Right lung (tissue), 5 donors: Measurements from ENCODE around the gene MRPL46. TPM values are rescaled to one million over a fixed set of nuclear protein-coding genes. Genes with fewer than 3 reads are reported as not detected.
"Not testable (repeated sequence)": the region's sequence is repeated elsewhere in the genome, so short reads cannot be mapped to it uniquely, and the experiment has no call there.

Experiments
- DNase-seq, 2 donors: peaks; one replicate each; pipeline ENCODE4 v3.0.0-alpha.2; 2013
- polyA plus RNA-seq, 5 donors: library from polyadenylated mRNA; unstranded; fragments of 120-200 nt; gene quantifications; one replicate each; pipeline versions ENCODE4 v1.2.1 to v1.2.3, GENCODE V29; 2013; ENCODE audit warnings: inconsistent platforms in 1 of 5, low replicate concordance in 1 of 5; ENCODE audit not compliant: insufficient read length in 5 of 5, insufficient read depth in 1 of 5

MRPL46 gene
- polyA plus RNA-seq, 5 donors: 18.3 to 25.5 (median 24.1) TPM

- no peak for DNase-seq
Measured at GRCh38 chr15:88482263-88482662, 15.1 kb upstream of the MRPL46 start.

- DNase-seq: no peak
Measured at GRCh38 chr15:88480981-88481380, 13.8 kb upstream of the MRPL46 start.

DNA sequence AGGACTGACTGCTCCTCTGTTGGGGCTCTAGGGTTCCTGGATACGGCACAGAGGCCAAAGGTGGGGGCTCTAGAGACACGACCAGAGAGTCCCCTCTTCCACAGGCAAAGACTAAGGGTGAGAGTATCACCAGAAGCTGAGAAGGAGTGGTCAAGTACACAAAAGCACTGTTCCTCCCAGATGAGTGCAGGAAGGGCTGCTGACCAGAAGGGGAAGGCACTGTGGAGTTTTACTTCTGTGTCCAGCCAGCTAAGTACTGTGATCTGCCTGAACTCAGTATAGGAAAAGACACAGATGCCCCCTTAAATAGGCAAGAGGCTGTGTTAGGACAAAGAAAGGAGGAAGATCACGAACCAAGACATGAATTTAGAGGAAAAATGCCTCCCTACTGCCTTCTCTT lies 12.0 kb upstream of the MRPL46 start:
- DNase-seq: no peak

- no peak for DNase-seq
Measured at GRCh38 chr15:88477904-88478303, 10.7 kb upstream of the MRPL46 start.

GRCh38 chr15:88477126-88477525 lies 9.9 kb upstream of the MRPL46 start:
- DNase-seq: no peak

- no peak for DNase-seq
Measured at GRCh38 chr15:88476635-88477060, 9.5 kb upstream of the MRPL46 start.

DNA sequence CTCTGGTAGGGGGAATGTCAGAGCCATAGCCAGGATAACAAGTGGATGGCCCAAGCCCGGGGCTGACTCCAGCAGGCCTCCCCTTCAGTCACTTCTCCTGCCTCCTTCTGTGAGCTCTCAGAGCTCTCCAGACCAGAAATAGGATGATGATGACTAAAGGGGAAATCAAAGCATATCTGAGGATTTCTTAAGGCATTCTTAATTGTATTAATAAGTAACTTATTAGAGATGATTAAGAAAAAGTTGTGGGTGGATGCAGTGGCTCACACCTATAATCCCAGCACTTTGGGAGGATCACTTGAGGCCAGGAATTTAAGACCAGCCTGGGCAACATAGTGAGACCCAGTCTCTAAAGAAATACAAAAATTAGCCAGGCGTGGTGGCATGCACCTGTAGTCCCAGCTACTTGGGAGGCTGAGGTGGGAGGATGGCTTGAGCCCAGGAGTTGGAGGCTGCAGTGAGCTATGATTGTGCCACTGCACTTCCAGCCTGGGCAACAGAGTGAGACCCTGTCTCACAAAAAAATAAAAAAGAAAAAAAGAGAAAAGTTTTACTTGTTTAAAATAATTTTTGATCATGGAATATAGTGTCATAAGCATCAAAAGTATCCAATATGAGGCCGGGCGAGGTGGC lies 6.6 kb upstream of the MRPL46 start:
- not testable (repeated sequence) for DNase-seq

DNA sequence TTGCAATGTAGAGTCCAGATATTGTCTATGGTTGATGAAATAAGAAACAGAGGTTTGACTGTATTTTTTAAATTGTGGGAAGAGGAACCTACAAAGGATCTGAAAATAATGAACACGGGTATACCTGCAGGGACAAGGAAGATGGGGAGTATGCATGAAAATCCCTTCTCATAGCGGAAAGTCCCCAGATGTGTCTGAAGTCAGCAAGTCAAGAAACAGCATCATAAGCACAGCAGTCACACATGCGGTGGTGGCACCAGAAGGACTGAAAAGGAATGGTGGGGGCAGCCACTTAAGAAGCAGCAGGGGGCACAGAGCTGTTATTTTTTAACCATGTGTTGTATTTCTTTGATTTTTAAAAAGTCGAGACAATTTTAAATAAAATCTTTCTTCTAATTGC lies 5.0 kb upstream of the MRPL46 start:
- DNase-seq: no peak

GRCh38 chr15:88470625-88471372 lies 3.6 kb upstream of the MRPL46 start:
- DNase-seq: no peak

- DNase-seq: no peak
Measured at GRCh38 chr15:88469321-88469720, 2.1 kb upstream of the MRPL46 start.

DNA sequence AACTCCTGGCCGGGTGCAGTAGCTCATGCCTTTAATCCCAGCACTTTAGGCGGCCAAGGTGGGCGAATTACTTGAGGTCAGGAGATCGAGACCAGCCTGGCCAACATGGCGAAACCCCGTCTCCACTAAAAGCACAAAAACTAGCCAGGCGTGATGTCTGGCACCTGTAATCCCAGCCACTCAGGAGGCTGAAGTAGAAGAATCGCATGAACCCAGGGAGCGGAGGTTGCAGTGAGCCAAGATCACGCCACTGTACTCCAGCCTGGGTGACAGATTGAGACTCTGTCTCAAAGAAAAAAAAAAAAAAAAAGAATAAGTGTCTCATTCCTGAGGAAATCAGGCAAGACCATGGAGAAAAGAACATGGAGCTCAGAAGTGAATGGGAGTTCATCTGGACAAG lies 1.5 kb upstream of the MRPL46 start:
- not testable (repeated sequence) for DNase-seq

- no peak for DNase-seq
Measured at GRCh38 chr15:88467935-88468528, 844 bp upstream of the MRPL46 start.

GRCh38 chr15:88465633-88466224 lies 1.5 kb downstream of the MRPL46 start:
- DNase-seq: no peak

- no peak for DNase-seq
Measured at GRCh38 chr15:88463870-88464532, 3.2 kb downstream of the MRPL46 start.

- no peak for DNase-seq
Measured at GRCh38 chr15:88456733-88457132, 10.5 kb downstream of the MRPL46 start.

- DNase-seq: peak in 1 of 2 donors; percentile 53
Measured at GRCh38 chr15:88454867-88455810, 12.0 kb downstream of the MRPL46 start.

GRCh38 chr15:88454236-88454635 lies 13.0 kb downstream of the MRPL46 start:
- DNase-seq: no peak

GRCh38 chr15:88453651-88454050 lies 13.5 kb downstream of the MRPL46 start:
- no peak for DNase-seq

DNA sequence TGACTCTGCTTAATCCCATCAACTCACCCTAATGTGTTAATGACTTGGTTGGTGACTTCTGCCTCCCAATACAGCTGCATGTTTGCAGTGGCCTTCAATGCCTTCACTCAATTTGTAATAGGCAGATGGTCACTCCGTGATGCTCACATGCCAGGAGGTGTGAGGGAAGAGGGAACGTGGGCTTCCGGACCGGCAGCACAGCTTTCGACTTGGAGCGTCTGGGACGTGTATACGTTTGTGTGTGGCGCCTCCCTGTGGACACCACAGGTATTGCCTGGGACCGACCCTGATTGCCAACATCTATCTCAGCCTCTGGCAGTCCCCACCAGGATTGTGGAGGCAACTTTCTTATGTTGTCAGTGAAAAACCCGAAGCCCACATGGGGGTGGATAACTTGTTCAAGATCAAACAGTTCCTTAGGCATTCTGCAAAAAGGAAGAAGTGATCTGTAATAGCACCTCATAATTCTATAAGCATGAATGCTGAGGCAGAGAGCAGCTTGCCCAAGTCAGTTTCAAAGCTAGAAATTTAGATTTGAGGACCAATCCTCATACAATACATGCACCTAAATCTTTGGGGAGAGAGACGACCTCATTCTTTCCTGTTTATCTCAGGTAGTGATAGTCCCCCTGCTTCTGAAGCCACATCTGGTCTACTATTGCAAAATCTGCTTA lies 16.9 kb downstream of the MRPL46 start:
- peak in 1 of 2 donors; percentile 40 for DNase-seq

DNA sequence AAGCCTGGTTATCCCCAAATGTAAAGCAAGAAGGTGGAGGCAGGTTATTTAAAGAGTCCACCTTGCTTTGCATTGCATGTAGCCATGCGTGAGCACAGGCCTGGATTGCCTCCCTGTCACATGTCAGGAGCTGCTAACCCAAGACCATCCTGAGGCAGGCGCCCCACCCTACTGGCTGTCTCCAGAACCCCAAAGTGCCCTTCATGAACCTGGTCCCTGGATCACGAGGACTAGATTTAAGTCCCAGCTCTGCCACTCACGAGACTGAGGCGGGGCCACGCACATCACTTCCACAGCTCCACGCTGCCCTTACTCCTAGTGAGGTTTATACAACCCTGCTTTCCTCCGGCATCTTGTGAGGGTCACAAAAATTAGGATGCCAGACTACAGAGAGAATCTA lies 17.6 kb downstream of the MRPL46 start:
- no peak for DNase-seq
